ENCODE data around the gene MARCHF10.
"Not testable (repeated sequence)": the region's sequence is repeated elsewhere in the genome, so short reads cannot be mapped to it uniquely, and the experiment has no call there.

The MARCHF10 gene

GRCh38 chr17:62696726-62697490 lies 111.2 kb downstream of the MARCHF10 start:
- no peak for DNase-seq (ENCODE audit: low read depth)

- no peak for DNase-seq (ENCODE audit: low read depth)
Observed at GRCh38 chr17:62696256-62696655, 111.9 kb downstream of the MARCHF10 start.

- not testable (repeated sequence) for DNase-seq (ENCODE audit: low read depth)
Observed at GRCh38 chr17:62695093-62695738, 112.9 kb downstream of the MARCHF10 start.

- no peak for DNase-seq (ENCODE audit: low read depth)
Observed at GRCh38 chr17:62693616-62694409, 114.3 kb downstream of the MARCHF10 start.

- no peak for DNase-seq (ENCODE audit: low read depth)
Observed at GRCh38 chr17:62692721-62693431, 115.2 kb downstream of the MARCHF10 start.

- no peak for DNase-seq (ENCODE audit: low read depth)
Observed at GRCh38 chr17:62692159-62692651, 115.9 kb downstream of the MARCHF10 start.

- DNase-seq (ENCODE audit: low read depth): not testable (repeated sequence)
Observed at GRCh38 chr17:62691589-62691915, 116.6 kb downstream of the MARCHF10 start.

- DNase-seq (ENCODE audit: low read depth): no peak
Observed at GRCh38 chr17:62690168-62690897, 117.8 kb downstream of the MARCHF10 start.

- no peak for DNase-seq (ENCODE audit: low read depth)
Observed at GRCh38 chr17:62689441-62690167, 118.5 kb downstream of the MARCHF10 start.

GRCh38 chr17:62688398-62689160 lies 119.5 kb downstream of the MARCHF10 start:
- no peak for DNase-seq (ENCODE audit: low read depth)

GRCh38 chr17:62687997-62688396 lies 120.1 kb downstream of the MARCHF10 start:
- no peak for DNase-seq (ENCODE audit: low read depth)

- no peak for DNase-seq (ENCODE audit: low read depth)
Observed at GRCh38 chr17:62684179-62684578, 123.9 kb downstream of the MARCHF10 start.

GRCh38 chr17:62681939-62682381 lies 126.2 kb downstream of the MARCHF10 start:
- DNase-seq (ENCODE audit: low read depth): no peak

GRCh38 chr17:62681061-62681938 lies 126.8 kb downstream of the MARCHF10 start:
- DNase-seq (ENCODE audit: low read depth): no peak

- DNase-seq (ENCODE audit: low read depth): no peak
Observed at GRCh38 chr17:62680541-62681052, 127.5 kb downstream of the MARCHF10 start.

GRCh38 chr17:62679866-62680377 lies 128.2 kb downstream of the MARCHF10 start:
- no peak for DNase-seq (ENCODE audit: low read depth)

GRCh38 chr17:62678214-62678919 lies 129.7 kb downstream of the MARCHF10 start:
- DNase-seq (ENCODE audit: low read depth): no peak

Data from amniotic epithelial cell (primary cell).